ENCODE data around the gene CTSD.

CTSD gene

DNA sequence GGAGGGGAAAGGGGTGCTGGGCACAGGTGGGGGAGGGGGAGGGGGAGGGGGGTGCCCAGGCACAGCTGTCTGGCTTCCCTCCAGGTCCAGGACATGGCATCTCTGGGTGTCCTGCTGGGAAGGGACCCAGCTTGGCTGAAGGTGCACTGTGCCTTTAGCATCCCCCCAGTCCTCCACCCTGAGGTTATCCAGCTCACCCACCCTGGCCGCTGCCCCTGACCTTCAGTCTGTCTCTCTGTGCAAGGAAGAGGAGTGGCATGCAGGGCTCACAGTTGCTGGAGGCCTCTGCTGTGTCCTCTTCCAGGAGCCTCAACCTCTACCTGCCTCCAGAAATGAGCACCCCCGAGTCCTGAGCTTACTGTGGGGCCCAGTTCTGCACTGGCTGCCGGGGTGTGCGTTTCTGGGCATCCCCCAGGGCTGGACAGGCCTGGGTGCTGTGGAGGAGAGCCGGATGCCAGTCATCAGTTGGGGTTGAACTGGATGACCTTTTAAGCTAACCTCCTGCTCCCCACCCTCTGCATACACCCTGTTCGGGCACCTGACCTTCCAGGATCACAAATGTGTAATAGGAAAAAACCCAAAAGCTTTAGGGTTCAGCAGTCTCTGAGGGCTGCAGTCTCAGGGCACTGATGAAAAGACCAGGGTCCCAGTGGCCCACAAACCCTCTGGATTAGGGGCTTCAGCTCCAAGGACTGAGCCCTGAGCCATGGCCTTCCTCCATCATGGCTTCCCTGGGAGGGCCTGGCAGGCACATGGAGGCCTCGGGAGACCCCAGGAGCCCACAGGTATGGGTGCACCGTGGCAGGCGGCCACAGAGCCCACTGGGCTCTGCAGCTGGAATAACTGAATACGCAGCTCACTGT, 9.6 kb upstream of the CTSD start:
- TF ChIP-seq POLR2AphosphoS5 (IDR thresholded peaks at IDR 0.05; ENCODE audit: low read depth, low read length) (no peak), FOXP2 (optimal IDR thresholded peaks at IDR 0.05; ENCODE audit: borderline replicate concordance, extremely low read depth, extremely low read length, insufficient read depth) (no peak), TAF1 (IDR thresholded peaks at IDR 0.05; ENCODE audit: borderline replicate concordance, insufficient read depth, low read length) (no peak), SIN3A (IDR thresholded peaks at IDR 0.05; ENCODE audit: borderline replicate concordance, insufficient read depth, low read length) (no peak)
- TF ChIP-seq, protein P1, sequence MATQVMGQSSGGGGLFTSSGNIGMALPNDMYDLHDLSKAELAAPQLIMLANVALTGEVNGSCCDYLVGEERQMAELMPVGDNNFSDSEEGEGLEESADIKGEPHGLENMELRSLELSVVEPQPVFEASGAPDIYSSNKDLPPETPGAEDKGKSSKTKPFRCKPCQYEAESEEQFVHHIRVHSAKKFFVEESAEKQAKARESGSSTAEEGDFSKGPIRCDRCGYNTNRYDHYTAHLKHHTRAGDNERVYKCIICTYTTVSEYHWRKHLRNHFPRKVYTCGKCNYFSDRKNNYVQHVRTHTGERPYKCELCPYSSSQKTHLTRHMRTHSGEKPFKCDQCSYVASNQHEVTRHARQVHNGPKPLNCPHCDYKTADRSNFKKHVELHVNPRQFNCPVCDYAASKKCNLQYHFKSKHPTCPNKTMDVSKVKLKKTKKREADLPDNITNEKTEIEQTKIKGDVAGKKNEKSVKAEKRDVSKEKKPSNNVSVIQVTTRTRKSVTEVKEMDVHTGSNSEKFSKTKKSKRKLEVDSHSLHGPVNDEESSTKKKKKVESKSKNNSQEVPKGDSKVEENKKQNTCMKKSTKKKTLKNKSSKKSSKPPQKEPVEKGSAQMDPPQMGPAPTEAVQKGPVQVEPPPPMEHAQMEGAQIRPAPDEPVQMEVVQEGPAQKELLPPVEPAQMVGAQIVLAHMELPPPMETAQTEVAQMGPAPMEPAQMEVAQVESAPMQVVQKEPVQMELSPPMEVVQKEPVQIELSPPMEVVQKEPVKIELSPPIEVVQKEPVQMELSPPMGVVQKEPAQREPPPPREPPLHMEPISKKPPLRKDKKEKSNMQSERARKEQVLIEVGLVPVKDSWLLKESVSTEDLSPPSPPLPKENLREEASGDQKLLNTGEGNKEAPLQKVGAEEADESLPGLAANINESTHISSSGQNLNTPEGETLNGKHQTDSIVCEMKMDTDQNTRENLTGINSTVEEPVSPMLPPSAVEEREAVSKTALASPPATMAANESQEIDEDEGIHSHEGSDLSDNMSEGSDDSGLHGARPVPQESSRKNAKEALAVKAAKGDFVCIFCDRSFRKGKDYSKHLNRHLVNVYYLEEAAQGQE (IDR thresholded peaks at IDR 0.05; ENCODE audit: insufficient read depth in 1 of 2, low read depth in 2 of 2, low read length in 2 of 2), result no peak

DNA sequence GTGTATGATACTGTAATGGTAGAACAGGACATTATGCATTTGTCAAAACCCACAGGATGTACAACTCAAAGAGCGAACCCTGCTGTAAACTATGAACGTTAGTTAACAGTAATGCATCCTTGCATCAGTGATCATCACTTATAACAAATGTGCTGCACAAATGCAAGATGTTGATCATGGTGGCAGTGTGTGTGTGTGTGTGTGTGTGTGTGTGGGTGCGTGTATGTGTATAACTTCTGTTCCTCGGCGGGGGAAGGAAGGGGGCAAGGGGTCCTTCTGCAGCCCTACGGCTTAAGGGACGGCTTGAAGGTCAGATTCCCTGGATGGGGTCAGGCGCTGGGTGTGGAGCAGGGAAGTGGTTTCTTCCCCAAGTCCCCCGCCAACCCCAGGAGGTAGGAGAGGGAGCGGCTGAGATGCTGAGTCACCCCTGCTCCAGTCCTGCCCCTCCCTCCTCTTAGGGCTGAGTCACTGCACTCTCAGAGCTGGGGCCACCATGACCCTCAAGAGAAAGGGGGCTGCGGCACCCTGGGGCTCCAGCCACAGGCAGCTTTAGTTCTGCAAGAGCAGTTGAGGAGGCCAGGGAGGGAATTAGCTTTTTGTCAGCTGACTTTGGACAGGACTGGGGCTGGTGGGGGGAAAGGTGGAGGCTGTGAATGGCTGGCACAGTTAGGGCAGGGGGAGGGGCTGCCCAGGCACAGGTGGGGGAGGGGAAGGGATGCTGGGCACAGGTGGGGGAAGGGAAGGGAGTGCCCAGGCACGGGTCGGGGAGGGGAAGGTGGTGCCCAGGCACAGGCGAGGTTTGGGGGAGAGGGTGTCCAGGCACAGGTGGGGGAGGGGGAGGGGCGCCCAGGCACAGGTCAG, 8.8 kb upstream of the CTSD start:
- TF ChIP-seq FOXP2 (optimal IDR thresholded peaks at IDR 0.05; ENCODE audit: borderline replicate concordance, extremely low read depth, extremely low read length, insufficient read depth) (peak; percentile 41), TAF1 (IDR thresholded peaks at IDR 0.05; ENCODE audit: borderline replicate concordance, insufficient read depth, low read length) (no peak)

DNA sequence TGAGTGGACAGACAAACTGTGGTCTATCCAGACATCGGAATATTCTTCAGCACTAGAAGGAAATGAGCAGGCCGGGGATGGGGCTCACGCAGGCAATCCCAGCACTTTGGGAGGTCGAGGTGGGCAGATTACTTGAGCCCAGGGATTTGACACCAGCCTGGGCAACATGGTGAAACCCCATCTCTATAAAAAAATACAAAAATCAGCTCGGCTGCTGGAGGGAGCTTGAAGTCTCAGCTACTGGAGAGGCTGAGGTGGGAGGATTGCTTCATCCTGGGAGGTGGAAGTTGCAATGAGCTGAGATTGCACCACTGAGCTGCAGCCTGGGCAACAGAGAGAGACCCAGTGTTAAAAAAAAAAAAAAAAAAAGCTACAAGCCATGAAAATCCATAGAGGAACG, 8.0 kb upstream of the CTSD start:
- TF ChIP-seq FOXP2 (optimal IDR thresholded peaks at IDR 0.05; ENCODE audit: borderline replicate concordance, extremely low read depth, extremely low read length, insufficient read depth) (no peak), TAF1 (IDR thresholded peaks at IDR 0.05; ENCODE audit: borderline replicate concordance, insufficient read depth, low read length) (no peak), SIN3A (IDR thresholded peaks at IDR 0.05; ENCODE audit: borderline replicate concordance, insufficient read depth, low read length) (no peak), POLR2AphosphoS5 (IDR thresholded peaks at IDR 0.05; ENCODE audit: low read depth, low read length) (no peak)
- TF ChIP-seq, protein P1 (IDR thresholded peaks at IDR 0.05; ENCODE audit: insufficient read depth in 1 of 2, low read depth in 2 of 2, low read length in 2 of 2), result no peak

DNA sequence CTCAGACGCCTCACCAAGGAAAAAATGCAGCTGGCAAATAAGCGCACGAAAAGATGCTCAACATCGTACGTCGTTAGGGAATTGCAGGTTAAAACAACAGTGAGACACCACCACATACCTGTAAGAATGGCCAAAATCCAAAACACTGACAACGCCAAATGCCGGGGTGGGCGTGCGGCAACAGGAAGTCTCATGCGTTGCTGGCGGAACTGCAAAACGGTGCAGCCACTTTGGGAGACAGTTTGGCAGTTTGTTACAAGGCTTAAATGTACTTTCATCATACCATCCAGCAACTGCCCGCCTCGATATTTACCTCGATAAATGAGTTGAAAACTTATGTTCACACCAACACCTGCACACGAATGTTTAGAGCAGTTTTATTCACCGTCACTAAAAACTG, 7.5 kb upstream of the CTSD start:
- TF ChIP-seq FOXP2 (optimal IDR thresholded peaks at IDR 0.05; ENCODE audit: borderline replicate concordance, extremely low read depth, extremely low read length, insufficient read depth) (no peak), SIN3A (IDR thresholded peaks at IDR 0.05; ENCODE audit: borderline replicate concordance, insufficient read depth, low read length) (no peak), TAF1 (IDR thresholded peaks at IDR 0.05; ENCODE audit: borderline replicate concordance, insufficient read depth, low read length) (no peak), POLR2AphosphoS5 (IDR thresholded peaks at IDR 0.05; ENCODE audit: low read depth, low read length) (no peak)
- TF ChIP-seq, protein P1 (IDR thresholded peaks at IDR 0.05; ENCODE audit: insufficient read depth in 1 of 2, low read depth in 2 of 2, low read length in 2 of 2), result no peak

DNA sequence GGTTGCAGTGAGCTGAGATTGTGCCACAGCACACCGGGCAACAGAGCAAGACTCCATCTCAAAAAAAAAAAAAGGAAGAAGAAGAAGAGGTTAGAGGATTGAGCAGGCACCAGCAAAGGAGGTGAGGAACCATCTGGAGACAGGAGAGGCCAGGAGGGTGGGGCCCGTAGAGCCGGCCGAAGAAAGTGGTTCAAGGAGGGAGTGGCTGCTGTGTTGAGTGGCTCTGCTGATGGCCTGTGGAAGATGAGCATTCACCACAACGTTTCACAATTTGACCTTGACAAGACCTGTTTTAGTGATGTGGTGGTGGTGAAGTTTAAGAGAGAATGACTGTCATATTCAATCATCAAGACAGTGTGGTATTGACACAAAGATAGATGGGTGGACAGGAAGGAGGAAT, 6.8 kb upstream of the CTSD start:
- TF ChIP-seq FOXP2 (optimal IDR thresholded peaks at IDR 0.05; ENCODE audit: borderline replicate concordance, extremely low read depth, extremely low read length, insufficient read depth) (no peak), TAF1 (IDR thresholded peaks at IDR 0.05; ENCODE audit: borderline replicate concordance, insufficient read depth, low read length) (no peak), SIN3A (IDR thresholded peaks at IDR 0.05; ENCODE audit: borderline replicate concordance, insufficient read depth, low read length) (no peak), POLR2AphosphoS5 (IDR thresholded peaks at IDR 0.05; ENCODE audit: low read depth, low read length) (no peak)
- TF ChIP-seq, protein P1 (IDR thresholded peaks at IDR 0.05; ENCODE audit: insufficient read depth in 1 of 2, low read depth in 2 of 2, low read length in 2 of 2), result no peak

All from PFSK-1 (cell line).